Measurements from ENCODE around the gene GALNTL6.

The GALNTL6 gene

GRCh38 chr4:173076903-173077634 is 1263.9 kb downstream of the GALNTL6 start:
- TF ChIP-seq, protein P1, sequence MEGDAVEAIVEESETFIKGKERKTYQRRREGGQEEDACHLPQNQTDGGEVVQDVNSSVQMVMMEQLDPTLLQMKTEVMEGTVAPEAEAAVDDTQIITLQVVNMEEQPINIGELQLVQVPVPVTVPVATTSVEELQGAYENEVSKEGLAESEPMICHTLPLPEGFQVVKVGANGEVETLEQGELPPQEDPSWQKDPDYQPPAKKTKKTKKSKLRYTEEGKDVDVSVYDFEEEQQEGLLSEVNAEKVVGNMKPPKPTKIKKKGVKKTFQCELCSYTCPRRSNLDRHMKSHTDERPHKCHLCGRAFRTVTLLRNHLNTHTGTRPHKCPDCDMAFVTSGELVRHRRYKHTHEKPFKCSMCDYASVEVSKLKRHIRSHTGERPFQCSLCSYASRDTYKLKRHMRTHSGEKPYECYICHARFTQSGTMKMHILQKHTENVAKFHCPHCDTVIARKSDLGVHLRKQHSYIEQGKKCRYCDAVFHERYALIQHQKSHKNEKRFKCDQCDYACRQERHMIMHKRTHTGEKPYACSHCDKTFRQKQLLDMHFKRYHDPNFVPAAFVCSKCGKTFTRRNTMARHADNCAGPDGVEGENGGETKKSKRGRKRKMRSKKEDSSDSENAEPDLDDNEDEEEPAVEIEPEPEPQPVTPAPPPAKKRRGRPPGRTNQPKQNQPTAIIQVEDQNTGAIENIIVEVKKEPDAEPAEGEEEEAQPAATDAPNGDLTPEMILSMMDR (conservative IDR thresholded peaks at IDR 0.05; ENCODE audit: low read depth, low read length) = no peak
- H3K4me3 ChIP-seq (ENCODE audit: low read length) = no peak overlapping the region
- peak; percentile 80 for DNase-seq (ENCODE audit: low read depth)

DNA sequence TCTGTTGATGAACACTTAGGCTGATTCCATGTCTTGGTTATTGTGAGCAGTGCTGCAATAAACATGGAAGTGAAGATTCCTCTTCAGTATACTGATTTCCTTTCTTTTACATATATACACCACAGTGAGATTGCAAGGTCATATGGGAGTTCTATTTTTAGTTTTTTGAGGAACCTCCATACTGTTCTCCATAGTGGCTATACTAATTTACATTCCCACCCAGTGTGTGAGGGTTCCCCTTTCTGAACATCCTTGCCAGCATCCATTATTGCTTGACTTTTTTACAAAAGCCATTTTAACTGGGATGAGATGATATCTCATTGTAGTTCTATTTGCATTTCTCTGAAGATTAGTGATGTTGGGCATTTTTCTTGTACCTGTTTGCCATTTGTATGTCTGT is 1274.9 kb downstream of the GALNTL6 start:
- TF ChIP-seq, protein P1 (conservative IDR thresholded peaks at IDR 0.05; ENCODE audit: low read depth, low read length) = no peak
- no peak overlapping the region for H3K4me3 ChIP-seq (ENCODE audit: low read length)
- no peak for DNase-seq (ENCODE audit: low read depth)
